Measurements from ENCODE around the gene MYOZ1.

GRCh38 chr10:73629165-73629564 is 12.1 kb downstream of the MYOZ1 start:
- TF ChIP-seq GATA2 (IDR thresholded peaks at IDR 0.05; ENCODE audit: low read depth, low read length) (no peak), GATA3 (IDR thresholded peaks at IDR 0.05; ENCODE audit: low read depth, low read length) (no peak)
